CD4-positive, alpha-beta T cell treated with Interleukin-17A for 1 hour (primary cell): ENCODE measurements around the gene ZNF613.
"Not testable (repeated sequence)": the region's sequence is repeated elsewhere in the genome, so short reads cannot be mapped to it uniquely, and the experiment has no call there.

Experiments used
- DNase-seq: peaks from one replicate; pipeline ENCODE4 v3.0.0-alpha.2; 2020

ZNF613 gene

DNA sequence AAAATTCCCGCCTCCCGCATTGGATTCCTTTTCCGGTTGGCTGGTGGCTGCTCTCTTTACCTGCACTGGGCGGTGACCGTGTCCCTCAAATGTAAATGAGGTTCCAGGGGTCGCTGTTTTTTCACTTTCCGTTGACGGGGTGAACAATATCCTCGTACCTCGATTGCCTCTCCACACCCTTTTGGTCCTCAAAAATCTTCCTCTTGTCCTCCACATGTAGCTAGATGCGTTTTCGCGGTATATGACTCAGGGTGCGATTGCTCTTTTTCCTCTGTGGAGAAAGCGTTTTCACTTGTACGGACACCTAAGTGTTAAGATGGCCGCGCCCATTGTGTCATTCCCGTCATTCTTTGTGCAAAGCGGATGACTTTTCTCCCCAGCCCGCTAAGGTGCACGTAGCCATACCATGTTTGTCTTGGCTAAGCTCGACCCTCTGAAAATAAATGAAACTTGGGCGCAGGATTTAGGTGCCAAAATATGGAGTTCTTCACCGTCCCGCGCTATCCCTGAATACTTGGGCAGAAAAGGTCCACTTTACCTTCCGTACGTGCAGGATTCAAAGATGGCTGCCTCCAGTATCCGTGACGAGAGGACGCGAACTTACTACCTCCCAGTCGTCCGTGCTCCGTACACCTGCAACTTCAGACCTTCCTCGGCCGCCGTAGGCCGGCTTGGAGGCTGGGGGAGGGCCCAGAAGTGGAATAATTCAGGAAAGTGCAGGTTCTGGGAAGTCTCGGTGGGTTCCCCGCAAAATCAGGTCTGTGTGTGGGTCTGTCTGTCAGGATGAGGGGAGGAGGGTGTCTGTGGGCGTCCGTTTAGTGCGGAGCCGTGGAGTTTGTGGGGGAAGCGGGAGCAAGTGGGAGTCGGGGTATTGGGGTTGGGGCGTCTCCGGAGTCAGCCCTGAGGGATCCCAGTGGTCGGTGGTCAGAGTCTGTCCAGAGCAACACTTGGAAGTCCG lies at the start of gene ZNF613:
TSS of gene ZNF613 (plus strand) at position 689 of the 958 bp plus-strand sequence. CDS start 8,749 bp downstream, outside the sequence.
- DNase-seq: peak; percentile 88

DNA sequence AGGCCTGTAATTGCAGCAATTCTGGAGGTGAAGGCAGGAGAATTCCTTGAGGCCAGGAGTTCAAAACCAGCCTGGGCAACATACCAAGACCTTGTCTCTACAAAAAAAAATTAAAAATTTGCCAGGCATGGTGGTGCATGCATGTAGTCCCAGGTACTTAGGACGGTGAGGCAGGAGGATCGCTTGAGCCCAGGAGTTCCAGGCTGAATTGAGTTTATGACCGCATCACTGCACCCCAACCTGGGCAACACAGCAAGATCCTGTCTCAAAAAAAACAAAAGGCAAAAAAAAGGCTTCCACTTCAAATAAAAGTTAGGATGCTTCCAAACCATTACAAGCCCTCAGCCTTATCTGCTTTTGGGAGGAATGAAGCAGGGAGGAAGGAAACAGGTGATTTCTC lies 44.8 kb upstream of the ZNF613 start:
- DNase-seq: no peak

DNA sequence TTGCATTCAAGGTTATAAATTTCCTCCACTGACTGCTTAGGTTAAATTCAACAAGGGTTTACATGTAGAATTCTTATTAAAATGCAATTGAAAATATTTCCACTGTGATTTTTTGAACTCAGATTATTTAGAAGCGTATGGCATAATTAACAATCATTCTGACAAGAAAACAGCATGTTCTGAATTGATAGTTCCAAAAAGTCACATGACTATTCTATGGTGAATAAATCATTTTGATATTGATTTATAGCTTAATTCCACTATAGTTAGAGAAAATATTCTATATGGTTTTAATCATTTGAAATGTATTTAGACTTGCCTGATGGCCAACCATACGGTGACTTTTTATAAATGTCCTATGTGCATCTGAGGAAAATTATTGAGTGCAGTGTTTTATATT lies 42.6 kb upstream of the ZNF613 start:
- DNase-seq: no peak

DNA sequence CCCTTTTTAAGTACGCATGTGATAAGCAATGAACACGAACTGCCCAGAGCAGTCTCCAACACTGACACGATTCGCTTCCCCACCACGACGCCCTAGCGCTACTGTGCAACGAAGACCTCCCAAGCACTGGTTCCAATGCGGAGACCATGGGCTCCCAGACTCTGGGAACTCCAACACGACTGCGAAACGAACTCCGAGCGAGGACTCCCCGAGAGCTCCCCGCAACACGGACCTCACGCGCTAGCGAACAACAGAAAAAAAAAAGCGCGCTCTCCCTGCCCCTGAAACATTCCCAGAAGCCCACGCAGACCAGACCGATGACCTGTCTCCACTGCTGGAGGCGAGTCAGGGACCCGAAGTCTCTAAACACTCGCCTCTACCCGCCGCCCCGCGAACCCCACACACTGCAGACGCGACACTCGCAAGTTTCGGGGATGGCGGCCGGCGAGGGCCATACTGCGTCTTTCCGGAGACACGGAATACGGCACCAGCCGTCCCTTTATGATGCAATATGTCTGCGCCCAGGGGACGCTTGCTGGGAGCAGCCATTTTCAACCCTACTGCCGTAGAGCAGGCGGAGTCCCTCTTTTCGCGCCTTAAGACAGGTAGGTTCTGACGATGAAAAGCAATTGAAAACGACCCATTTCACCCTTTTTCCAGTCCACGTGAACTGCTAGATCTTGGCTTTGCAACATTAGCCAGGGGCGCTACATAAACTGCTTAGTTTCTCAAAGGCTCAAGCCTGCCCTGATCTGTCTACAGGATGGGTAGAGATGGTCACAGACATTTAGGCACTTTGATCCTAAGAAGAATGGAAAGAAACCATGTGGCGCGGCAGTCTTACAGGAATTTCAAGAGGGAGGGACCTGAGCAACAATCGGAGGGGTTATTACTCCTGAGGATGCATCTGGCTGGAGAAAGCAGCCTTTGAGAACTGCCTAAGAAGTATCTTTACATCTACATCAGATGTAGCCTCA lies 39.5 kb upstream of the ZNF613 start, which contains the start of gene ZNF577:
TSS of gene ZNF577 (minus strand) at position 430 of the 977 bp plus-strand sequence. CDS start 7,569 bp downstream, outside the sequence.
- DNase-seq: peak; percentile 82

DNA sequence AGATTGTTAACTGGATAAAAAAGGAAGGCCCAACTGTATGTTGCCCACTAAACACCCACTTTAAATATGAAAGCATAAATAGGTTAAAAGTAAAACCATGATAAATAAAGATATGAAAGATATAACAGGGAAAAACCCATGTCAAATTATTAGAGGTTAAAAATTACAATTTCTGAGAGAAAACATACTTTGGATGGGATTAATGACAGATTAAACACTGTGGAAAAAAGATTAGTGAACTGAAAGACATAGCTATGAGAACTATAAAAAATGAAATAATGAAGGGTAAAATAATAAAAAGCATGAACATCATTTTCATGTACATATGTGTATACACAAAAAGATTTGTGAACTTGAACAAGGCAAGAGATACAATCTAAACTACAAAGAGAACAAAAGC lies 37.3 kb upstream of the ZNF613 start:
- DNase-seq: no peak

DNA sequence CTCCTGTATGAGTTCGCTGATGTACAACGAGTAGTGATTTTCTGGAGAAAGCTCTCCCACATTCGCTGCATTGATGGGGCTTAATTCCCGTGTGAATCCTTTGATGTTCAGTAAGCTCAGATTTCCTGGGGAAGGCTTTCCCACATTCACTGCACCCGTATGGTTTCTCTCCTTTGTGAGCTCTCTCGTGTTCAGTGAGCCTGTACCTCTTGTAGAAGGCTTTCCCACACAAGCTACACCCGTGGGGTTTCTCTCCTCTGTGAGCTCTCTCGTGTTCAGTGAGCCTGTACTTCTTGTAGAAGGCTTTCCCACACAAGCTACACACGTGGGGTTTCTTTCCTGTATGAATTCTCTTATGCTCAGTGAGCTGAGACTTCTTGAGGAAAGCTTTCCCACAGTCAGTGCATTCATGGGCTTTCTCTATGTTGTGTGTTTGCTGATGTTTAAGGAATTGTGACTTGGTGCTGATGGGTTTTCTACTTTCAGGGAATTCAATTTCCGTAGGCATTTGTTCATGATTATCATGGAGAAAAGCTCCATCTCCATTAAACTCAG lies 36.0 kb upstream of the ZNF613 start:
- DNase-seq: no peak

DNA sequence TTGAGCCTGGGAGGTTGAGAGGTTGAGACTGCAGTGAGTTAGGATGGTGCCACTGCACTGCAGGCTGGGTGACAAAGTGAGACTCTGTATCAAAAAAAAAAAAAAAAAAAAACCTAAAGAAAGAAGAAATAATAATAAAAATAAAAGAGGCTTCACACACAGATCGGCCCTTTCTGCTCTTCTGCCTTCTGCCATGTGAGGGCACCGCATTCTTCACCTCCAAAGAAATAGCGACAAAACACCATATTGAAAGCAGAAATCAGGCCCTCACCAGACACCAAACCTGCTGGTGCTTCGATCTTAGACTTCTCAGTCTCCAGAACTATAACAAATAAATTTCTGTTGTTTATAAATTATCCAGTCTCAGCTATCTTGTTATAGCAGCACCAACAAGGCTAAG lies 25.4 kb upstream of the ZNF613 start:
- DNase-seq: no peak

DNA sequence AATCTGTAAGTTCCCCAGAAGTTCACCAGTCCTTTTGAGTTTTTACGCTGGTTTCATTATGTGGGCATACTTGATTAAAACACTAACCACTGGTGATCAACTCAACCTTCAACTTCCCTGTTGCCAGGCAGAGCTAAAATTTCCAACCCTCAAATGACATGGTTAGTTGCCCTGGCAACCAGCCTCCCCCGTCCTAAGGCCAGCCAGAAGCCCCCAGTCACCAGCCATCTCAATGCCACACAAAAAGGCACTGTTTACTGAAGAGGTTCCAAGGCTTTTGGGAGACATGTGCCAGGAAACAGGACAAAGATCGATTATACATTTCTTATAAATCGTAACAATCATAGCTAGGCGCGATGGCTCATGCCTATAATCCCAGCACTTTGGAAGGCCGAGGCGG lies 24.1 kb upstream of the ZNF613 start:
- DNase-seq: no peak

DNA sequence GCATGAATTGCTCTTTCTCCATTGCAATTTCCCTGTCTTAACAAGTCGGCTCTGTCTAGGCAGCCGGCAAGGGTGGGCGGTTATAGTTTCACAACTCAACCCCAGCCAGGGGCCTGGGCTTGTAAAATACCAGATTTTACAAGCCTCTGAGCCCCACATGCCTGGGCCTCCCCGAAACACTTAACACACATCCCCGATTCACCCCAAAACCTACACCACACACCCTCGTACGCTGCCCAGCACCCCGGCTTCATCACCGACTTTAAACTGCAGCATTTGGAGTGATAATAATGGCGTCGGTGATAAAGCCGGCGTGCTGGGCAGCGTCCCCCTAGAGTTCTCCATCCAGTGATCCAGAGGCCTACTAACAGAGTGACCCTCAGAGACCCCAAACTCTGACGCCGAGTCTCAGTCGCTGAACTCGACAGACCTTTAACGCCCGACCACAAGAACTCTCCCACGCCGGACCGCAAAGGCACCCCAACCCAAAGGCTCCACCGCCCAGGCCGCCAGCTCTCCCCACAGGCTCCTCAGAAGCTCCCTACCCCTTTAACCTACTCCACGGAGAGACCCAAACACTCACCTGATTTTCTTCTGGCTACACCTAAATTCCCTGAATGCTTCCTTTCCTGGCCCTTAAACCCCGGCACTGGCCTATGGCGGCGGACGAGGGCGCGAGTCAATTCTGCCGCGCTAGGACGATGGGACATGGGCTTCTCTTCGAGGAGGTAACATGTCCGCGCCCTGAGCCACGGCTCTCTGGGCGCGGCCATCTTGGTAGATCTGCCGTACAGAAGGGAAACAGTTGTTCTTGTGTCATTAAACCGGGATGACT lies 22.7 kb upstream of the ZNF613 start, which contains the start of gene ZNF649:
TSS of gene ZNF649 (minus strand) at position 687 of the 835 bp plus-strand sequence. CDS start 4,910 bp downstream, outside the sequence.
- peak; percentile 83 for DNase-seq

DNA sequence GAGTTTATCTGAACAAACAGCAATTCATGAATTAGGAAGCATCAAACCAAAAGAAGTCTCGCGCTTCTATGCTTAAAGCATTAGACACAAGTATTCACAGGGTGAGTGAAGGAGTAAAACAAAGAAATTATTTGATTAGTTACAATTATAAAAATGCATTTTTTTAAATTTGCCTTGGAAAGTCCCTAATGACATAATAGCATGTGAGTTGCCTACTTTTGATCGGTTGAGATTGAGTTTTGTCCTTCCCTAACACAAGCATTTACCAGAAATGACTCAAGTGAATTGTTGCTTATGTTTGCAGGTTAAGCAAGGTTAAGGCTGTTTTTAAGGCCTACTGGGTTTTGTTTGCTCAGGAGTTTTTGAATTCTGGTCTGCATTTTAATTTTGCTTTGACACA lies 22.1 kb upstream of the ZNF613 start:
- DNase-seq: no peak

DNA sequence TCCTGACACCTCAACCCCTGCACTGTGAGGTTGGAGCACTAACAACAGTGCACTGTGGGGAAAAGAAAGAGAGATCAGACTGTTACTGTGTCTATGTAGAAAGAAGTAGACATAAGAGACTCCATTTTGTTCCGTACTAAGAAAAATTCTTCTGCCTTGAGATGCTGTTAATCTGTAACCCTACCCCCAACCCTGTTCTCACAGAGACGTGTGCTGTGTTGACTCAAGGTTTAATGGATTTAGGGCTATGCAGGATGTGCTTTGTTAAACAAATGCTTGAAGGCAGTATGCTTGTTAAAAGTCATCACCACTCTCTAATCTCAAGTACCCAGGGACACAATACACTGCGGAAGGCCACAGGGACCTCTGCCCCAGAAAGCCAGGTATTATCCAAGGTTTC lies 21.6 kb upstream of the ZNF613 start:
- DNase-seq: not testable (repeated sequence)

DNA sequence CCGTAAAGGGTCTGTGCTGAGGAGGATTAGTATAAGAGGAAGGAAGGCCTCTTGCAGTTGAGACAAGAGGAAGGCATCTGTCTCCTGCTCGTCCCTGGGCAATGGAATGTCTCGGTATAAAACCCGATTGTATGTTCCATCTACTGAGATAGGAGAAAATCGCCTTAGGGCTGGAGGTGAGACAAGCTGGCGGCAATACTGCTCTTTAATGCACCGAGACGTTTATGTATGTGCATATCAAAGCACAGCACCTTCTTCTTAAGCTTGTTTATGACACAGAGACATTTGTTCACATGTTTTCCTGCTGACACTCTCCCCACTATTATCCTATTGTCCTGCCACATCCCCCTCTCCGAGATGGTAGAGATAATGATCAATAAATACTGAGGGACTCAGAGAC lies 21.2 kb upstream of the ZNF613 start:
- DNase-seq: not testable (repeated sequence)

DNA sequence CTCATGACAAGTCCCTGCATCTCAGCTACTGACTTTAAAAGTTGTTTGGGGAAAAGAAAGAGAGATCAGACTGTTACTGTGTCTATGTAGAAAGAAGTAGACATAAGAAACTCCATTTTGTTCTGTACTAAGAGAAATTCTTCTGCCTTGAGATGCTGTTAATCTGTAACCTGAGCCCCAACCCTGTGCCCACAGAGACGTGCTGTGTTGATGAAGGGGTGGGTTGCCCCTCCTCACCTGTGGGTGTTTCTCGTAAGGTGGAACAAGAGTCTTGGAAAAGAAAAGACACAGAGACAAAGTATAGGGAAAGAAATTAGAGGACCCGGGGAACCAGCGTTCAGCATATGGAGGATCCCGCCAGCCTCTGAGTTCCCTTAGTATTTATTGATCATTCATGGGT lies 19.3 kb upstream of the ZNF613 start:
- DNase-seq: not testable (repeated sequence)

DNA sequence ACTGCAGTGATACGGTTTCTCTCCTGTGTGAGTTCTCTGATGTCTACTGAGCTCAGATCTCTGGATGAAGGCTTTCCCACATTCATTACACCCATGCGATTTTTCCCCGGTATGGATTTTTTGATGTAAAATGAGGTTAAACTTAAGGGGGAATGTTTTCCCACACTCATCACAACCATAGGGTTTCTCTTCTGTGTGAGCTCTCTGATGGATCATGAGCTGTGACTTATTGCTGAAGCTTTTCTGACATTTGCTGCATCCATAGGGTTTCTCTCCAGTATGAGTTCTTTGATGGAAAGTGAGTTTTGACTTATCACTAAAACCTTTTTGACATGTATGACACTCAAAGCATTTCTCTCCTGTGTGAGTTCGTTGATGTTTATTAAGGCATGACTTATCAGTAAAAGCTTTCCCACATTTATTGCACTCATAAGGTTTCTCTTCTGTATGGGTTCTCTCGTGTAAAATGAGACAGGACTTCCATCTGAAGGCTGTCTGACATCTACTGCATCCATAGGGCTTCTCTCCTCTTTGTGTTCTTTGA lies 11.9 kb upstream of the ZNF613 start:
- DNase-seq: no peak

DNA sequence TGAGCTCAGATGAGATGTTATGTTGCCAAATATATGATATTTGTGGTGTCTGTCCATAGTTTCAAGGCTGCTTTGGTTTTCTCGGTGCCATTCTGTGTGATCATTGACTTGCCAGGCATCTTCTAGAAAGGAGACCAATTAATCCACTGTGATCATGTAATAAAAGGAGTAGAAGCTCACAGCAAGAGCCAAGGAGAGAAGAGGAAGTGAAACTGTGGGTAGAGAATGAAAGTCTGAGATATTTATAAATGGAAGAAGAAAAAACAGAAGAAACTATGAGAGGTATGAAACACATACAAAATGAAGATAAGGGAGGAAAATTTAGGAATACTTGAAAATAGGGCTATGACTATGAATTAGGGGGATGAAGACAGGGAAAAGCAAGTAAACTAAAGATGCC lies 11.1 kb upstream of the ZNF613 start:
- no peak for DNase-seq

DNA sequence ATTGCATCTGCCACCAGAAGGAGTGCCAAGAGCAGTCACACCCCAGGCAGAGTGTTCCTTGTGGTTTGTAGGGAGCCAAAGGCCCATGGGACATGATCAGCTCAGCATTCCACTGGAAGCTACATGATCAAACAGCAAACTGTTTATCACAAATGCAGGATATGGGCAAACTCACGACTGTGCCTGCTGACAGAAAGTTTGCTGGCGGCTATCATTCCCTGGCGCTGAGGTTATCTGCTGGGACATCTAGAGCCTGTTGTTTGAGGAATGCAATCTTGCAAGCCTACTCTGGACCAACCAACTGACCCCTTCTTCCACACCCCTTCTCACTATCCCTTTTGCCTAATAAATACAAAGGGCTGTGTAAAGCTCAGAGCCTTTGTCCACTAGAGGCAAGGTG lies 7.7 kb upstream of the ZNF613 start:
- no peak for DNase-seq

DNA sequence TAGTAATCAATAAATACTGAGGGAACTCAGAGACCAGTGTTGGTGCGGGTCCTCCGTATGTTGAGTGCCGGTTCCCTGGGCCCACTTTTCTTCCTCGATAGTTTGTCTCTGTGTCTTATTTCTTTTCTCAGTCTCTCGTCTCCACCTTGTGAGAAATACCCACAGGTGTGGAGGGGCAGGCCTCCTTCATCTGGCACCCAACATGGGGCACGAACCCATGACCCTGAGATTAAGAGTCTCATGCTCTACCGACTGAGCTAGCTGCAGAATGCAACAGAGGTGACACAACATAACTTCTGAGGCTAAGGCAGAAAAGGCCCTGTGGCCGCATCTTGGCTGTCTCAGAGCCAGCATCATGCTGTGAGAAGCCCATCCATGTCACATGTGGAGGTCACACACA lies 5.3 kb upstream of the ZNF613 start:
- peak; percentile 3 for DNase-seq

DNA sequence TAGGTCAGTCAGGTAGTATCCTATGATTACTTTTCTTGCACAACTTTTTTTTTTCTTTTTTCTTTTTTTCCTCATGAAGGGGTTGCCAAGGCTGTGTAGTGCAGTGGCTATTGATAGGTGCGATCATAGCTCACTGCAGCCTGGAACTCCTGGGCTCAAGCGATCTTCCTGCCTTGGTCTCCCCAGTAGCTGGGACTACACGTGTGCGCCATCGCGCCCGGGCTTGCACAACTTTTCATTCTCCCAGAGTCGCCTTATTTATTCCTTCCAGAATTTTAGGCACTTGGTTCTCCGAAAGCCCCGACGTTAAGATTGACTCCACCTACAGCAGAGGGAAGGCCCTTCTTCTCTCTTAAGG lies 867 bp upstream of the ZNF613 start:
- no peak for DNase-seq

DNA sequence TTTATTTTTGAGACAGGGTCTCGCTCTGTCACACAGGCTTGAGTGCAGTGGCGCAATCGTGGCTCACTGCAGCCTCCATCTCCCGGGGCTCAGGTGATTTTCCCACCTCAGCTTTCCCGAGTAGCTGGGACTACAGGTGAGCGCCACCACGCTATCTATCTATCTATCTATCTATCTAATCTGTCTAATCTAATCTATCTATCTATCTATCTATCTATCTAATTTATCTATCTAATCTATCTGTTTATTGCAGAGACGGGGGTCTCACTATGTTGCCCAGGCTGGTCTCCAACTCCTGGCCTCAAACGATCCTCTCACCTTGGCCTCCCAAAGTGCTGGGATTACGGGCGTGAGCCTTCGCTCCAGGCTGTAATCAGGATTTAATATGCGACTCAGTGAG lies 587 bp downstream of the ZNF613 start:
- no peak for DNase-seq

DNA sequence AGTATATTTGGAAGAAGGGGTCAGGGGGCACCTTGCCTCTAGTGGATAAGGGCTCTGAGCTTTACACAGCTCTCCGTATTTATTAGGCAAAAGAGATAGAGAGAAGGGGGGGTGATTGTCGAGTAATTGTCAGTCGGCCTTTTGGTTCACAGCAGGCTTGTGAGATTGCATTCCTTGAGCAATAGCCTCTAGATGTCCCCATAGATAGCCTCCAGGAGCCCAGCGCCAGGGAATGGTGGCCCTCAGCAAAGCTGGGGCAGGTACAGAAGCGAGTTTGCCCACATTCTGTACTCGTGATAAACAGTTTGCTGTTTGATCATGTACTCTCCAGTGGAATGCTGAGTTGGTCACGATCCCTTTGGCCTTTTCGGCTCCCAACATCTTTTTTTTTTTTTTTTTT lies 4.6 kb downstream of the ZNF613 start:
- no peak for DNase-seq

DNA sequence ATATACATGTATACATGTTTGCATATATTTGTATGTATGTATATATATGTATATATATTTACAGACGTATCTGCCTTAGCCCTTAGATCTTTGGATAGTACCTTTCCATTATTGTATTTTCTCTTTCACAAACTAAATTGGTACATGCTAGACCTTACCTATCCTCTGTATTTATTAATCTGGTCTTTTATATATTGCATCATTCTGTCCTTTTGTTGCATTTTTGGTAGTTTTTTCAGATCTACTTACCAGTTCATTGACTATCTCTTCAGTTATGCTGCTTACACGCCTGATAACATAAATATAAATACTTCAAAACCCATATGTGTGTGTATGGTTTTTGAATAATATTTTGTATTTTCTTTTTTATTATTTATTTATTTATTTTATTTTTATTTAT lies 11.7 kb downstream of the ZNF613 start:
- no peak for DNase-seq
